ENCODE results near the gene NSUN5.
"Not testable (repeated sequence)": the region's sequence is repeated elsewhere in the genome, so short reads cannot be mapped to it uniquely, and the experiment has no call there.

- TF ChIP-seq CTCF (conservative IDR thresholded peaks at IDR 0.05; ENCODE audit: low read length), result 0 out of 2 replicates have a peak, but pooled peaks have one; percentile 24
- TF ChIP-seq EZH2phosphoT487 (IDR thresholded peaks at IDR 0.05; ENCODE audit: borderline replicate concordance, low read depth, low read length), result not testable (repeated sequence)
Measured at GRCh38 chr7:73304612-73305387, 3.8 kb downstream of the NSUN5 start.
